K562 (cell line): ENCODE results near the gene SCAMP3. TPM values are rescaled to one million over a fixed set of nuclear protein-coding genes. Genes with fewer than 3 reads are reported as not detected.
A peak's percentile ranks its signal among the peaks of the same experiment; 100 is the strongest.

Experiments
- ESRRA ChIP-seq: fragments of 450-650 bp; IDR thresholded peaks from 2 replicates; pipeline ENCODE4 v1.6.1; 2014; ENCODE audit warnings: low read depth, mild to moderate bottlenecking, moderate library complexity, borderline replicate concordance
- ETV6 ChIP-seq, 3 experiments: fragments of 150-350 bp in 1 of 3; sonication (generic) in 1 of 3; formaldehyde crosslinking in 1 of 3; IDR thresholded peaks; 2 replicates each; pipeline versions ENCODE4 v1.6.1 to v1.8.0; 2014 to 2022; ENCODE audit warnings: borderline replicate concordance in 2 of 3, low read depth in 2 of 3, antibody characterized with exemption in 1 of 3, low read length in 1 of 3, mild to moderate bottlenecking in 1 of 3, missing genetic modification reagents in 1 of 3
- KDM5B ChIP-seq: fragments of 200-600 bp; sonication (generic); IDR thresholded peaks from 2 replicates; pipeline ENCODE4 v1.6.1; 2012; ENCODE audit warnings: low read depth, mild to moderate bottlenecking, moderate library complexity, low read length, control low read depth, inconsistent platforms; ENCODE audit not compliant: insufficient replicate concordance
- LARP7 ChIP-seq: fragments of 450-650 bp; IDR thresholded peaks from 2 replicates; pipeline ENCODE4 v1.6.1; 2016
- MCM5 ChIP-seq: fragments of 450-650 bp; IDR thresholded peaks from 2 replicates; pipeline ENCODE4 v1.6.1; 2016; ENCODE audit warnings: low read depth
- MIER1 ChIP-seq: fragments of 450-650 bp; IDR thresholded peaks from 2 replicates; pipeline ENCODE4 v1.6.1; 2016; ENCODE audit warnings: antibody characterized with exemption, mild to moderate bottlenecking, low read depth
- ZNF324 ChIP-seq: fragments of 250-450 bp; sonication (Bioruptor Pico); IDR thresholded peaks from 2 replicates; pipeline ENCODE4 v1.4.0; 2020; ENCODE audit warnings: mild to moderate bottlenecking
- ZNF384 ChIP-seq: IDR thresholded peaks from 2 replicates; pipeline ENCODE4 v1.6.1; 2012; ENCODE audit warnings: low read depth, low read length, improper control_type of control experiment
- polyA plus RNA-seq, 8 experiments: library from polyadenylated mRNA; depleted of rRNA in 4 of 8; stranded (reverse) in 5 of 8; unstranded in 3 of 8; fragments of >200 nt; fragmentation: Nextera tagmentation in 2 of 8; fragmentation: Illumina TruSeq in 1 of 8; extraction: Ambion mirVana in 2 of 8; extraction: Trizol in 1 of 8; gene quantifications; 2 replicates each; pipeline versions ENCODE4 v1.2.1 to v1.2.3, GENCODE V29; 2011 to 2014; ENCODE audit warnings: inconsistent platforms in 1 of 8, missing spikeins in 1 of 8
- total RNA-seq, 7 experiments: library from RNA; depleted of rRNA in 6 of 7; stranded (reverse); fragments of >200 nt in 6 of 7; fragmentation: Illumina TruSeq in 2 of 7; extraction: Trizol in 2 of 7; gene quantifications; 2 replicates each; pipeline versions ENCODE4 v1.2.1 to v1.2.3, GENCODE V29; 2011 to 2021; ENCODE audit warnings: low replicate concordance in 1 of 7
- TF ChIP-seq, protein P1 (sequence below): fragments of 450-650 bp; IDR thresholded peaks from 2 replicates; pipeline ENCODE4 v1.6.1; 2016; ENCODE audit warnings: low read depth
- TF ChIP-seq, protein P2 (sequence below): fragments of 450-650 bp; IDR thresholded peaks from 2 replicates; pipeline ENCODE4 v1.7.1; 2018; ENCODE audit warnings: mild to moderate bottlenecking, low read depth; ENCODE audit not compliant: partially characterized antibody
- TF ChIP-seq, protein P3 (sequence below): fragments of 450-650 bp; IDR thresholded peaks from 2 replicates; pipeline ENCODE4 v1.6.1; 2017; ENCODE audit warnings: antibody characterized with exemption

The SCAMP3 gene
- total and polyA plus RNA-seq, 9 of the 15 experiments (the other 6 are each of a cell fraction or from before 2014, with no cell fraction given) = 14.2 to 131 (median 86.1) TPM

DNA sequence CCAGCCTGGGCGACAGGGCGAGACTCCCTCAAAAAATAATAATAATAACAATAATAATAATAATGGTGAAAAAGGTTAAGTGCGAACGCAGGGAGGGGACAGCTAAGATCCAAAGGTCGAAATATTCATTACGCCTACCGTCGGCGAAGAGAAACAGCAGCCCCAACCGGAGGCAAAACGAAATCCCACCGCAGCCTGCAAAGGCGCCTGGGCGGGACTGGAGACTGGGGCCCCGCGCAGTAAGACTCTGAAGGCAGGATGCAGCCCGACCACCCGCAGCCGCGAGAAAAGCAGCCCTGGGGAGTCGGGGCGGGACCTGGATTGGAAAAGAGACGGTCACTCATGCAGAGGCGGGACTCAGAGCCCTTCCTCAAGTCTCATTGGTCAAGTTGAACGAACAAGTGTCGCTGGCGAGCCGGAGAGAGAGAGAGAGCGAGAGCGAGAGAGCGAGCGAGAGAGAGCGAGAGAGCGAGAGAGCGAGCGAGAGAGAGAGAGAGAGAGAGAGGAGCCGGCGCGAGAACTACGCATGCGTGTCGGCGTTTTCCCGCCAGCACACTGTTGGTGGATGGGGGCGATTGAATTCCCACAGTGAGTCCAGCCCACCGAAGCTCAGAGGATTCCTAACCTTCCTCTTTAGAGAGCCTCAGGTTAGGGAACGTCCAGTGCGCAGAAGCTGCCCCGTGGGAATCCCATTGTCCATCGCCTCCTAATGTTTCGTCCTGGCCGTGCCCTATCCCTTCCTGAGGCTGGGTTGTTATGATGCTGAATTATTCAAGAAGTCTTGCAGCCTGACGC is 17.6 kb downstream of the SCAMP3 start (continued):
- TF ChIP-seq, protein P1, sequence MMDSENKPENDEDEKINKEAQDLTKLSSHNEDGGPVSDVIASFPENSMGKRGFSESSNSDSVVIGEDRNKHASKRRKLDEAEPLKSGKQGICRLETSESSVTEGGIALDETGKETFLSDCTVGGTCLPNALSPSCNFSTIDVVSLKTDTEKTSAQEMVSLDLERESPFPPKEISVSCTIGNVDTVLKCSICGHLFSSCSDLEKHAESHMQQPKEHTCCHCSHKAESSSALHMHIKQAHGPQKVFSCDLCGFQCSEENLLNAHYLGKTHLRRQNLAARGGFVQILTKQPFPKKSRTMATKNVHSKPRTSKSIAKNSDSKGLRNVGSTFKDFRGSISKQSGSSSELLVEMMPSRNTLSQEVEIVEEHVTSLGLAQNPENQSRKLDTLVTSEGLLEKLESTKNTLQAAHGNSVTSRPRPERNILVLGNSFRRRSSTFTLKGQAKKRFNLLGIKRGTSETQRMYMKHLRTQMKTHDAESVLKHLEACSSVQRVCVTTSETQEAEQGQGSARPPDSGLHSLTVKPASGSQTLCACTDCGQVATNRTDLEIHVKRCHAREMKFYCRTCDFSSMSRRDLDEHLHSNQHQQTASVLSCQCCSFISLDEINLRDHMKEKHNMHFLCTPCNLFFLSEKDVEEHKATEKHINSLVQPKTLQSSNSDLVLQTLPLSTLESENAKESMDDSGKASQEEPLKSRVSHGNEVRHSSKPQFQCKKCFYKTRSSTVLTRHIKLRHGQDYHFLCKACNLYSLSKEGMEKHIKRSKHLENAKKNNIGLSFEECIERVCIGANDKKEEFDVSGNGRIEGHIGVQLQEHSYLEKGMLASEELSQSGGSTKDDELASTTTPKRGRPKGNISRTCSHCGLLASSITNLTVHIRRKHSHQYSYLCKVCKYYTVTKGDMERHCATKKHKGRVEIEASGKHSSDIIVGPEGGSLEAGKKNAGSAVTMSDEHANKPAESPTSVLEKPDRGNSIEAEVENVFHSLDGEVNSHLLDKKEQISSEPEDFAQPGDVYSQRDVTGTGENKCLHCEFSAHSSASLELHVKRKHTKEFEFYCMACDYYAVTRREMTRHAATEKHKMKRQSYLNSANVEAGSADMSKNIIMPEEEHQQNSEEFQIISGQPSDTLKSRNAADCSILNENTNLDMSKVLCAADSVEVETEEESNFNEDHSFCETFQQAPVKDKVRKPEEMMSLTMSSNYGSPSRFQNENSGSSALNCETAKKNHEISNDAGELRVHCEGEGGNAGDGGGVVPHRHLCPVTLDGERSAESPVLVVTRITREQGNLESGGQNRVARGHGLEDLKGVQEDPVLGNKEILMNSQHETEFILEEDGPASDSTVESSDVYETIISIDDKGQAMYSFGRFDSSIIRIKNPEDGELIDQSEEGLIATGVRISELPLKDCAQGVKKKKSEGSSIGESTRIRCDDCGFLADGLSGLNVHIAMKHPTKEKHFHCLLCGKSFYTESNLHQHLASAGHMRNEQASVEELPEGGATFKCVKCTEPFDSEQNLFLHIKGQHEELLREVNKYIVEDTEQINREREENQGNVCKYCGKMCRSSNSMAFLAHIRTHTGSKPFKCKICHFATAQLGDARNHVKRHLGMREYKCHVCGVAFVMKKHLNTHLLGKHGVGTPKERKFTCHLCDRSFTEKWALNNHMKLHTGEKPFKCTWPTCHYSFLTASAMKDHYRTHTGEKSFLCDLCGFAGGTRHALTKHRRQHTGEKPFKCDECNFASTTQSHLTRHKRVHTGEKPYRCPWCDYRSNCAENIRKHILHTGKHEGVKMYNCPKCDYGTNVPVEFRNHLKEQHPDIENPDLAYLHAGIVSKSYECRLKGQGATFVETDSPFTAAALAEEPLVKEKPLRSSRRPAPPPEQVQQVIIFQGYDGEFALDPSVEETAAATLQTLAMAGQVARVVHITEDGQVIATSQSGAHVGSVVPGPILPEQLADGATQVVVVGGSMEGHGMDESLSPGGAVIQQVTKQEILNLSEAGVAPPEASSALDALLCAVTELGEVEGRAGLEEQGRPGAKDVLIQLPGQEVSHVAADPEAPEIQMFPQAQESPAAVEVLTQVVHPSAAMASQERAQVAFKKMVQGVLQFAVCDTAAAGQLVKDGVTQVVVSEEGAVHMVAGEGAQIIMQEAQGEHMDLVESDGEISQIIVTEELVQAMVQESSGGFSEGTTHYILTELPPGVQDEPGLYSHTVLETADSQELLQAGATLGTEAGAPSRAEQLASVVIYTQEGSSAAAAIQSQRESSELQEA = peak; percentile 50; the same call in 1 of the 2 replicates
- TF ChIP-seq LARP7 = peak; percentile 99
- no peak for TF ChIP-seq ZNF324 (CRISPR knock-in tag)
- peak; percentile 68; the same call in 1 of the 2 replicates for TF ChIP-seq ESRRA
- TF ChIP-seq MIER1 = peak; percentile 72; the same call in 1 of the 2 replicates
- TF ChIP-seq MCM5 = no peak
- TF ChIP-seq KDM5B = peak; percentile 82
- peak; percentile 38 to 51; a peak in 1 of 4 replicates for TF ChIP-seq ETV6 (IDR thresholded peaks at IDR 0.05; ENCODE audit: borderline replicate concordance in 1 of 2, low read depth in 2 of 2, low read length in 1 of 2)
- TF ChIP-seq ETV6 (CRISPR knock-in tag; IDR thresholded peaks at IDR 0.05; ENCODE audit: borderline replicate concordance) = no peak
- TF ChIP-seq, protein P2, sequence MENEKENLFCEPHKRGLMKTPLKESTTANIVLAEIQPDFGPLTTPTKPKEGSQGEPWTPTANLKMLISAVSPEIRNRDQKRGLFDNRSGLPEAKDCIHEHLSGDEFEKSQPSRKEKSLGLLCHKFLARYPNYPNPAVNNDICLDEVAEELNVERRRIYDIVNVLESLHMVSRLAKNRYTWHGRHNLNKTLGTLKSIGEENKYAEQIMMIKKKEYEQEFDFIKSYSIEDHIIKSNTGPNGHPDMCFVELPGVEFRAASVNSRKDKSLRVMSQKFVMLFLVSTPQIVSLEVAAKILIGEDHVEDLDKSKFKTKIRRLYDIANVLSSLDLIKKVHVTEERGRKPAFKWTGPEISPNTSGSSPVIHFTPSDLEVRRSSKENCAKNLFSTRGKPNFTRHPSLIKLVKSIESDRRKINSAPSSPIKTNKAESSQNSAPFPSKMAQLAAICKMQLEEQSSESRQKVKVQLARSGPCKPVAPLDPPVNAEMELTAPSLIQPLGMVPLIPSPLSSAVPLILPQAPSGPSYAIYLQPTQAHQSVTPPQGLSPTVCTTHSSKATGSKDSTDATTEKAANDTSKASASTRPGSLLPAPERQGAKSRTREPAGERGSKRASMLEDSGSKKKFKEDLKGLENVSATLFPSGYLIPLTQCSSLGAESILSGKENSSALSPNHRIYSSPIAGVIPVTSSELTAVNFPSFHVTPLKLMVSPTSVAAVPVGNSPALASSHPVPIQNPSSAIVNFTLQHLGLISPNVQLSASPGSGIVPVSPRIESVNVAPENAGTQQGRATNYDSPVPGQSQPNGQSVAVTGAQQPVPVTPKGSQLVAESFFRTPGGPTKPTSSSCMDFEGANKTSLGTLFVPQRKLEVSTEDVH = peak; percentile 100
- TF ChIP-seq ZNF384 = 0 out of 2 replicates have a peak, but pooled peaks have one; percentile 32
- TF ChIP-seq, protein P3, sequence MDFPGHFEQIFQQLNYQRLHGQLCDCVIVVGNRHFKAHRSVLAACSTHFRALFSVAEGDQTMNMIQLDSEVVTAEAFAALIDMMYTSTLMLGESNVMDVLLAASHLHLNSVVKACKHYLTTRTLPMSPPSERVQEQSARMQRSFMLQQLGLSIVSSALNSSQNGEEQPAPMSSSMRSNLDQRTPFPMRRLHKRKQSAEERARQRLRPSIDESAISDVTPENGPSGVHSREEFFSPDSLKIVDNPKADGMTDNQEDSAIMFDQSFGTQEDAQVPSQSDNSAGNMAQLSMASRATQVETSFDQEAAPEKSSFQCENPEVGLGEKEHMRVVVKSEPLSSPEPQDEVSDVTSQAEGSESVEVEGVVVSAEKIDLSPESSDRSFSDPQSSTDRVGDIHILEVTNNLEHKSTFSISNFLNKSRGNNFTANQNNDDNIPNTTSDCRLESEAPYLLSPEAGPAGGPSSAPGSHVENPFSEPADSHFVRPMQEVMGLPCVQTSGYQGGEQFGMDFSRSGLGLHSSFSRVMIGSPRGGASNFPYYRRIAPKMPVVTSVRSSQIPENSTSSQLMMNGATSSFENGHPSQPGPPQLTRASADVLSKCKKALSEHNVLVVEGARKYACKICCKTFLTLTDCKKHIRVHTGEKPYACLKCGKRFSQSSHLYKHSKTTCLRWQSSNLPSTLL = 0 out of 2 replicates have a peak, but pooled peaks have one; percentile 61
